ENCODE data around the gene PDE4D. TPM values are rescaled to one million over a fixed set of nuclear protein-coding genes. Genes with fewer than 3 reads are reported as not detected.

Gene PDE4D
- total RNA-seq, 1 donor from 2014 or later = 44.8 TPM

DNA sequence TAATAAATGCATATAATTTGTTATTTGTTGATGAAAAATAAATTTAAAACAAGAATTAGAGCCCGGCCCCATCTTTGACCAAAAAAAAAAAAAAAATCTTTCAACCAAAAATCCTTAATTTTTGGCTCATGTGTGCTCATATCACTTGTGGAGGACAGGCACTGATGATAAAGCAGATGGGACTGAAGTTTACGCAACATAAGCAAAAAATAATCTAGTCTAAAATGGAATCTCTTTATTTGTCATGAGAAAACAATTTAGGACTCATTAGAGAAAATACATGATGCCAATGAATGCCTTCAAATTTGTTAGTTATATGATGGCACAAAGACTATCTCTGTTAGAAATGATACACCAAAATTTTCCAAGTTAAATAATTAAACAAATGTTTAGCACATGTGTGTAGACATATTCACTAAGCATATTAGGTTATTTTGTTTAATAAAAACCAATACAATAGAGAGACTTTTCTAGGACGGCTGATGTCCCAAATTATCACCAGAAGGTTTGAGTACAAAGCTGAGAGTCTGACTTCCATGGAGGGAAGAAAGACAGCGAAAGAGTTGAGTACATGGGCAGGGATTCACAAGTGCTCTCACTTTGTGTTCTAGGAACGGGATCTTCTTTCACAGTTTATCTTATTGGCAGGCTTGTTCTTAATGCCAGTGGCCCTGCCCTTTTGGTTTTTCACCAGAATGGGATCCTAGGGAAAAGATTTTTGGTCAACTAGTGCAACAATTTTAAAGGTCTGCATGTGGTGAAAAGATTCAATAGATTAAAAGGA, 689.2 kb downstream of the PDE4D start:
- no peak overlapping the region for H3K27ac ChIP-seq
- H3K9me3 ChIP-seq = no peaks in the 10 kb centered on the region
- no peaks in the 10 kb centered on the region for H3K4me1 ChIP-seq
- TF ChIP-seq, protein P1, sequence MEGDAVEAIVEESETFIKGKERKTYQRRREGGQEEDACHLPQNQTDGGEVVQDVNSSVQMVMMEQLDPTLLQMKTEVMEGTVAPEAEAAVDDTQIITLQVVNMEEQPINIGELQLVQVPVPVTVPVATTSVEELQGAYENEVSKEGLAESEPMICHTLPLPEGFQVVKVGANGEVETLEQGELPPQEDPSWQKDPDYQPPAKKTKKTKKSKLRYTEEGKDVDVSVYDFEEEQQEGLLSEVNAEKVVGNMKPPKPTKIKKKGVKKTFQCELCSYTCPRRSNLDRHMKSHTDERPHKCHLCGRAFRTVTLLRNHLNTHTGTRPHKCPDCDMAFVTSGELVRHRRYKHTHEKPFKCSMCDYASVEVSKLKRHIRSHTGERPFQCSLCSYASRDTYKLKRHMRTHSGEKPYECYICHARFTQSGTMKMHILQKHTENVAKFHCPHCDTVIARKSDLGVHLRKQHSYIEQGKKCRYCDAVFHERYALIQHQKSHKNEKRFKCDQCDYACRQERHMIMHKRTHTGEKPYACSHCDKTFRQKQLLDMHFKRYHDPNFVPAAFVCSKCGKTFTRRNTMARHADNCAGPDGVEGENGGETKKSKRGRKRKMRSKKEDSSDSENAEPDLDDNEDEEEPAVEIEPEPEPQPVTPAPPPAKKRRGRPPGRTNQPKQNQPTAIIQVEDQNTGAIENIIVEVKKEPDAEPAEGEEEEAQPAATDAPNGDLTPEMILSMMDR (IDR thresholded peaks at IDR 0.05) = no peak
- H3K27me3 ChIP-seq = no peaks in the 10 kb centered on the region
- no peaks in the 10 kb centered on the region for H3K36me3 ChIP-seq
- no peak overlapping the region for H3K4me3 ChIP-seq
- intact Hi-C loops (cut with DNase I) = no loop called here
- DNase-seq (ENCODE audit: low spot score in 2 of 2) = no peak

DNA sequence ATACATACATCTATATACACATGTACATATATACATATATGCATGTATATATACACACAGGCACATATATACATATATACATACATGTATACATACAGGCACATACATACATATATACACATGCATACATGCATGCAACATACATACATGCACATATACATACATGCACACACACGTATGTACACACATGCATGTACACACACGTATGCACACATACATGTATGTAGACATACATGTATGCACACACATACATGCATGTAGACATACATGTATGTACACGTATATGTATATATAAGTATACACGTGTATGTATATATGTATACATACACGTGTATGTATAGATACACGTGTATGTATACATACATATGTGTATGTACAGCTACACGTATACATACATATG, 693.7 kb downstream of the PDE4D start:
- no peak for DNase-seq (ENCODE audit: low spot score in 2 of 2)
- no peaks in the 10 kb centered on the region for H3K4me1 ChIP-seq
- intact Hi-C loops (cut with DNase I) = loop anchor here (10.0 kb wide), 1 partner anchor 475 kb away; no protein-coding TSS in a partner anchor

DNA sequence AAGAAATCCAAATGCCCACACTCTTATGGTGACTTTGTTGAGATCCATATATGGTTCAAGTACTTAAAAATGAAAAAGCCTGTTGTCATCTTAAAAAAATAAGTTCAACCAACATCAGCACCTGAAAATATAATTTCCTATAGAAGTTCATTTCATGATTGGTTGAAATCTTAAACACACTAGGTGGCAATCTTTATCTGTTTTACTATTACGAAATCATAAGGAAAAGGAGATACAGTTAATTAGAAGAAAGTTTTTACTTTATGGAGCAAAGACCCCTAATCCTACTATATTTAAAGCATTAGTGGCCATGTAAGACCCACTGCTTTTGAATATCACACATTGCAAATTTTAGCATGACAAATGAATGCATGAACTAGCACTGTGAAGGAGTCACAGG, 694.7 kb downstream of the PDE4D start:
- H3K27ac ChIP-seq = no peak overlapping the region
- intact Hi-C loops (cut with DNase I) = loop anchor here (10.0 kb wide), 1 partner anchor 476 kb away; no protein-coding TSS in a partner anchor
- H3K9me3 ChIP-seq = no peaks in the 10 kb centered on the region
- TF ChIP-seq, protein P1 (IDR thresholded peaks at IDR 0.05) = no peak
- no peaks in the 10 kb centered on the region for H3K4me1 ChIP-seq
- H3K27me3 ChIP-seq = no peaks in the 10 kb centered on the region
- H3K36me3 ChIP-seq = no peaks in the 10 kb centered on the region
- H3K4me3 ChIP-seq = no peak overlapping the region
- DNase-seq (ENCODE audit: low spot score in 2 of 2) = no peak

More for the DNA sequence above, 693.7 kb downstream of the PDE4D start:
- no peak overlapping the region for H3K27ac ChIP-seq
- no peaks in the 10 kb centered on the region for H3K27me3 ChIP-seq
- H3K4me3 ChIP-seq = no peak overlapping the region
- TF ChIP-seq, protein P1 (IDR thresholded peaks at IDR 0.05) = no peak
- H3K9me3 ChIP-seq = no peaks in the 10 kb centered on the region
- no peaks in the 10 kb centered on the region for H3K36me3 ChIP-seq

DNA sequence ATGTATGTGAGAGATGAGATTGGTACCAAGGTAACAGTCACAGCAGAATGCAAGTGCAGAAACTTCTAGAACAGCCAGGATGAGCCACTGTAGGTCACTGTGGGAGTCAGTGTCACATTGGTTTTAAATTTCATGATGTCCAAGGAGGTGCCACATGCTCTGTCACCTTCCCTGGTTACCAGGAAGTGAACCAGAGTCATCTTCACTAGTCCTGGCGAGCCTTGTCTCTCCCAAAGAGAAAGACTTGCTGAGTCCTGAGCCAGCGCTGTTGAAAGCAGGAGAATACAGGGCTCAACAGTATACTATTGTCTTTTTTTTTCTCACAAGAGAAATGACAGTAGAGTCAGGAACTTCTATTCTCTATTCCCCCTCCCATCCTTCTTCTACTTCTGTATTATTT, 695.2 kb downstream of the PDE4D start:
- no peaks in the 10 kb centered on the region for H3K36me3 ChIP-seq
- no peaks in the 10 kb centered on the region for H3K9me3 ChIP-seq
- no peaks in the 10 kb centered on the region for H3K27me3 ChIP-seq
- no peak overlapping the region for H3K27ac ChIP-seq
- H3K4me3 ChIP-seq = no peak overlapping the region
- TF ChIP-seq, protein P1 (IDR thresholded peaks at IDR 0.05) = no peak
- no peak for DNase-seq (ENCODE audit: low spot score in 2 of 2)
- intact Hi-C loops (cut with DNase I) = loop anchor here (10.0 kb wide), 1 partner anchor 476 kb away; no protein-coding TSS in a partner anchor
- no peaks in the 10 kb centered on the region for H3K4me1 ChIP-seq

DNA sequence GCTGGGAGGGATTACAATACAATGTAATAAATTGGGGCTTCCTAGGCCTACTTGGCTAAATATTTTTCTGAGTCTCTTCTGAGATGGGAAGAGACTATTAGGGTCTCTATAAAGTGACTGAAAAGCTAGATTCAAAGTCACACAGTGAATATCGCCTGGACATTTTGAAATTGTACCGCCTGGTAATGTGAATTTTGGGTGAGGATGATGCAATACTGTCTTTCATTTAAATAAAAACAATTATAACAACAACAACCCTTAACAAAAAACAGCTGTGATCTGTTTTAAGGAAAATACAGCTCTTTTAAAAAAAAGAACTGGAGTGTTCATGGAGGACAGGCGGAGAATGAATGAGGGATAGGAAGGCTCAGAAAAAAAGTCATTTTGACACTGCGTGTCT, 695.6 kb downstream of the PDE4D start:
- no peaks in the 10 kb centered on the region for H3K4me1 ChIP-seq
- H3K36me3 ChIP-seq = no peaks in the 10 kb centered on the region
- intact Hi-C loops (cut with DNase I) = loop anchor here (10.0 kb wide), 1 partner anchor 477 kb away; no protein-coding TSS in a partner anchor
- H3K27me3 ChIP-seq = no peaks in the 10 kb centered on the region
- H3K9me3 ChIP-seq = no peaks in the 10 kb centered on the region
- no peak for DNase-seq (ENCODE audit: low spot score in 2 of 2)
- H3K4me3 ChIP-seq = no peak overlapping the region
- TF ChIP-seq, protein P1 (IDR thresholded peaks at IDR 0.05) = no peak
- no peak overlapping the region for H3K27ac ChIP-seq
